ENCODE results near the gene PATE1.
"Not testable (repeated sequence)": the region's sequence is repeated elsewhere in the genome, so short reads cannot be mapped to it uniquely, and the experiment has no call there.

PATE1 gene, protein sequence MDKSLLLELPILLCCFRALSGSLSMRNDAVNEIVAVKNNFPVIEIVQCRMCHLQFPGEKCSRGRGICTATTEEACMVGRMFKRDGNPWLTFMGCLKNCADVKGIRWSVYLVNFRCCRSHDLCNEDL

DNA sequence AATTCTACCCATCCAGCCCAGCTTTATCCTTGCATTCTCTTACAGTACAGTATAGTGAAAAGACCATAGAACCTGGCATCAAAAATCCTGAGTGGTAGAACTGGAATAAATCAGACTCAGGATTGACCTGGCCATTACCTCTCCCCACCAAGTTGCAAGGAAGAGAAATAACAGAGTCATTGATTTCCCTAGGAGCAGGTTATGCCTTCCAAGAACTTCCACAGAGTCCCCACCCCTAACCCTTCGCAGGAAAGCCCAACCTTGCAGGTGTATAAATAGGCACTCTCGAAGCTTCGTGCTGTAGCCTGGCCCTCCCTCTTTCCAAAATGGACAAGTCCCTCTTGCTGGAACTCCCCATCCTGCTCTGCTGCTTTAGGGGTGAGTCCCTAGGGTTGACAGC is at the start of gene PATE1:
TSS of gene PATE1 (plus strand) at position 301 of the 400 bp plus-strand sequence. CDS start at position 327, 26 bp downstream.
- no peak for DNase-seq (ENCODE audit: low spot score)

DNA sequence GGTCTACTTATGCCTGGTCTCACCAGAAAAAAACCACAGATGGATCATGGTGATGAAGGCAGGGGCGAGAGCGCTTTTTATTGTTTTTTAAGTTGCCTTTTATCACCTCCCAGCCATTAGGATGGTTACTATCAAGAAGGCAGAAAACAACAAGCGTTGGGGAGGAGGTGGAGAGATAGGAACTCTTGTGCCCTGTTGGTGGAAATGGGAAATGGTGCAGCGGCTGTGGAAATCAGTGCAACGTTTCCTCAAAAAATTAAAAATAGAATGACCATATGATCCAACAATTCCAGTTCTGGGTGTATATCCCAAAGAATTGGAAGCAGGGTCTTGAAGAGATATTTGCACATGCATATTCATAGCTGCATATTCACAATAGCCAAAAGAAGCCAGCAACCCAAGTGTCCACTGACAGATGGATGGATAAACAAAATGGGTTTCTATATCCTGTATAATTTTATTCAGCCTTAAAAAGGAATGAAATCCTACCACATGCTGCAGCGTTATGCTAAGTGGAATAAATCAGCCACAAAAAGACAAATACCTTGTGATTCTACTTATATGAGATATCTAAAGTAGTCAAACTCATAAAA is 45.0 kb upstream of the PATE1 start:
- DNase-seq (ENCODE audit: low spot score): no peak

DNA sequence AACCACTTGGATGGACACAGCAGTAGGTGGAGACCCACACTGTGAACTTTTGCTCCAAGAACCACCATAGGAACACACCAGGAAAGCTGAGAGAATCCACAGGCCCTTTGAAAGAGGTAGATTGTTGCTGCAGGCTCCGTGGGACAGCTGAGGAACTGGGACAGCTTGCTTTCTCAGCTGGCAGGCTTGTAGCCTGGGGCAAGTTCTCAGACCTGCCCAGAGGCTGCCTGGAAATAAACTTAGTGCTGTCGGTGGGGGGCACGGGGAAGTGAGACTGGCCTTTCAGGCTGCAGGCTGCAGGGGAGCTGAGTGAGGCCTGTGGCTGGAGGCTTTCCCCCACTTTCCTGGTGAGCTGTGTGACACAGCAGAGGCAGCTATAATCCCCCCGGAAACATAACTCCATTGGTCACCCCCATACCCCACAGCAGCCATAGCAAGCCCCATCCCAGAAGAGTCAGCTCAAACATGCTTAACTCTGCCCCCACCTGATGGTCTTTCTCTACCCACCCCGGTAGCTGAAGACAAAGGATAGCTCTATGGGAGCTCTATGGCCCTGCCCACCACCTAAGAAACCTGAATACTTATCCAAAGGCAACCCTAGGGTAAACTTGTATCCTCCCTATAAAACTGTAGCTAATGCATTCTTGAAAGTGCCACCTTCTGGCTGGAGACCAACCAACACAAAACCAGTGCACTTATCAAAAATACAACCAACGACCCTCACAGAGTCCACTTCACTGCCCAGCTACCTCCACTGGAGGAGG is 44.0 kb upstream of the PATE1 start:
- DNase-seq (ENCODE audit: low spot score): no peak

DNA sequence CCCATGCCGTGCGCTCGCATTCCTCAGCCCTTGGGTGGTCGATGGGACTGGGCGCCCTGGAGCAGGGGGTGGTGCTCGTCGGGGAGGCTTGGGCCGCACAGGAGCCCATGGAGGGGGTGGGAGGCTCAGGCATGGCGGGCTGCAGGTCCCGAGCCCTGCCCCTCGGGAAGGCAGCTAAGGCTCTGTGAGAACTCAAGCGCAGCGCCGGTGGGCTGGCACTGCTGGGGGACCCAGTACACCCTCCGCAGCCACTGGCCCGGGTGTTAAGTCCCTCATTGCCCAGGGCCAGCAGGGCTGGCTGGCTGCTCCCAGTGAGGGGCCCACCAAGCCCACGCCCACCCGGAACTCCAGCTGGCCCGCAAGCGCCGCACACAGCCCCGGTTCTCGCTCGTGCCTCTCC is 41.4 kb upstream of the PATE1 start:
- DNase-seq (ENCODE audit: low spot score): not testable (repeated sequence)

DNA sequence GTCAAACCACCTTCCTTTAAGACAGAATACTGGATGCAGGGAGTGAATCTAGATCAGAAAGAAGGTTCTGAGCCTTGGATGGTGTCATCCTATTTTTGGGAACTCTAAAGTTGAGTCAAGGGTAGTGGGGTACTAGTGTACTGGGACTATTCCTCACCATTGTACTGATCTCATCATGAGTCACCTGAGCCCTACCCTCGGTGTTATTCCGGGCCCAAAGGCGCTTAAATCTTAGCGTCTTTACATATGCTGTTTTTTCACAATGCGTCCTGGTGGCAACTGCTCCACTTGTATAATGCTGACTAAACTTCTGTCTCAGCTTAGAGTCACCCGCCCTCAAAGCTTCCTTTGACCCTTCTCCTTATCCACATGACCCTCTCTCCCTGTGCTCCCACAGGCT is 25.3 kb upstream of the PATE1 start:
- DNase-seq (ENCODE audit: low spot score): no peak

DNA sequence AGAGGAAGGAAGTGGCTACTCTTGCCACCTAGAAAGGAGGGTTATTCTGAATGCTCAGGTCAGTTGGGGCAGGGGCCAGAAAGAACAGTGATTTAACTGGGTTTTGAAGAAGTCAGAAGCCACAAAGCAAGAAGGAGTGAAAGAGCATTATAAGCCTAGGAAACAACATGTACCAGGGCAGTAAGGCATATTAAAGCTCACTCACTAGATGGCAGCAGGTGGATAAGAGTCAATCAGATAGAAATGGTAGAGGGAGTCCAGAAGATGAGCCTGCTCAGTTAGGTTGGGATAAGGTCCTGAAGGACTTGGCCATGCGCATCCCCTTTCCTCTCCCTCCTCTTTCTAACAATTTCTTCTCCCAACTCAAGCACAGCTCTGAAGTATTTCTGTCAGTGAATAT is 22.0 kb upstream of the PATE1 start:
- DNase-seq (ENCODE audit: low spot score): no peak

DNA sequence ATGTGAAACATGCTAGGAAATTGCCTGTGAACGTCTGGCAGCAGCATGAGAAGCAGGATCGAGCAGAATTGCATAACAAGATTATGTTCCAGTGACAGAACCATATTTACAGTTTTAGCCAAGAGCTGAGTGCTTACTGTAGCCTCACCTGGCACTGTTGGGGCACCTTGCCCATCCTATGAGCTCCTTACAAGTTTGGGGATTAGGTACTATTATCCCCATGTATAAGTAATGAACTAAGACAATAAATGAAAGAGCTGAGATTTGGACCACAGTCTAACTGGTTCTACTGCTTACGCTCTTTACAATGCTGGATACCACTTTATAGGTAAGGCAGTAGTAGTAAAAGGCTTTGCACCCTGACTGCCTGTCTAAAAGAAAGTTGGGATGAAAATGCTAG is 17.1 kb upstream of the PATE1 start:
- no peak for DNase-seq (ENCODE audit: low spot score)

DNA sequence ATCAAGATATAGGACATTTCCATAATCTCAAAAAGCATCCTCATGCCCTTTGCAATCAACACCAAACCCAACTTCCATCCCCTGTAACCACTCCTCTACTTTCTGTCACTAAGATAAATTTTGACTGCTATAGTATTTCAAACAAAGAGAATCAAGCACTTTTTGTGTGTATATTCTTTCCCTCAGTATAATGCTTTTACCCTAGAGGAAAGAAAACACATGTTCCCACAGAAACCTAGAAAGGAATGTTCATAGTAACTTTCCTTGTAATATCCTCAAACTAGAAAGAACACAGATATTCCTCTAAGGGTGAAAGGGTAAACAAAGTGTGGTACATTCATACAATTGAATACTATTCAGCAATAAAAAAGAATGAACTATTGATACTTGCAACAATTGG is 5.5 kb upstream of the PATE1 start:
- DNase-seq (ENCODE audit: low spot score): no peak

DNA sequence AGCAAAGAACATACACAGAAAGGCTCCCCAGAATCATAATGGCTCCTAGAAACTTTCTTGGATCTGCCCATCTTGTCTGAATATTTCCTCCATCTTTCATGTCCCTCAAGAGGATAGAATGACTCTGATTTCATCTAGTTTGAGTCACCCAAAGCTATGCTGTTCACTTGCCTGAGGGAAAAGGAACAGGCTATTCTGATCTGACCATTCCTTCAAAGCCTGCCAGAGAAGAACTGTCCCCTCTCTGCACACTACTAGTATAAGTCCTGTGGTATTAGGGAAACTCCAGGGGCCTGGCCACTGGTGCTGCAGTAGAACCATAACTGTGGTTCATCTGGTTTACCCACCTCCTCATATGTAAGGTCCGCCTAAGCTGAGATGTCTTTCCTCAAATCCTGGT is 2.4 kb upstream of the PATE1 start:
- DNase-seq (ENCODE audit: low spot score): no peak

DNA sequence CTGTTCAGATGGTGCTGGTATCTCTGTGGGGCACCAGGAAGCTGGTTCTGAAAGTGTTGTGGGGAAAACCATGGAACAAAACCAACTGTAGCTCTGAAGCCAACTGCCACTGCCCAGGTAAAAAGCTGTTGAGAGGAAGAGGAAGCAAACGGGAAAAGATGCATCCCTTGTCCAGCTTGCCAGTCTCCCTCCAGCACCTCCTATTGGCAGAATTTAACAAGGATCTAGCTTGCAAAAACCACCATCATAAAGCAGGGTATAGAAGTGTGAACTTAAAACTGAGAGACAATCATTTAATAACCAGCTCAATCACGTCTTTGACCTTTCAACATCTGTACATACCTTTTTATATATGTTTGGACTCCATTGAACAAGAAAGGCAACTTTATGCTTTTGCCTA is 4.5 kb downstream of the PATE1 start:
- no peak for DNase-seq (ENCODE audit: low spot score)

DNA sequence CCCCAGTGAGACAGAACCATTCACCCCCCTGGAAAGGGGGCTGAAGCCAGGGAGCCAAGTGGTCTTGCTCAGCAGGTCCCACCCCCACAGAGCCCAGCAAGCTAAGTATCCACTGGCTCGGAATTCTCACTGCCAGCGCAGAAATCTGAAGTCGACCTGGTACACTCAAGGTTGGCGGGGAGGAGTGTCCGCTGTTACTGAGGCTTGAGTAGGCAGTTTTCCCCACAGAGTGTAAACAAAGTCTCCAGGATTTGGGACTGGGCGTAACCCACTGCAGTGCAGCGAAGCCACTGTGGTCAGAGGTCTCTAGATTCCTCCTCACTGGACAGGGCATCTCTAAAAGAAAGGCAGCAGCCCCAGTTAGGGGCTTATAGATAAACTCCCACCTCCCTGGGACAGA is 10.0 kb downstream of the PATE1 start:
- DNase-seq (ENCODE audit: low spot score): no peak

DNA sequence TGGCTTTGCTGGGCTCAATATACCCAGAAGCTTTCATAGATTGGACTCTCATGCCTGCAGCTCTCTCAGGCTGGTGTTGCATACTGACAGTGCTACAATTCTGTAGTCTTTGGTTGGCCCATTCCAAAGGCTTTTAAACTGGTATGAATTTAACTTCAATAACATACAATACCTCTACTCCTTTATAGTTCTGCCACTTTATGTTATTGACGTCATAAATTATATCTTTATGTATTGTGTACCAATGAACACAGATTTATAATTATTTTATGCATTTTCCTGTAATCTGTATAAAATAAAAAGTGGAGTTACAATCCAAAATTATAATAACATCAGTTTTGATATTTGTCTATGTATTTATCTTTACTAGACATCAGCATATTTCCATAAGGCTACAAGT is 16.4 kb downstream of the PATE1 start:
- DNase-seq (ENCODE audit: low spot score): no peak

DNA sequence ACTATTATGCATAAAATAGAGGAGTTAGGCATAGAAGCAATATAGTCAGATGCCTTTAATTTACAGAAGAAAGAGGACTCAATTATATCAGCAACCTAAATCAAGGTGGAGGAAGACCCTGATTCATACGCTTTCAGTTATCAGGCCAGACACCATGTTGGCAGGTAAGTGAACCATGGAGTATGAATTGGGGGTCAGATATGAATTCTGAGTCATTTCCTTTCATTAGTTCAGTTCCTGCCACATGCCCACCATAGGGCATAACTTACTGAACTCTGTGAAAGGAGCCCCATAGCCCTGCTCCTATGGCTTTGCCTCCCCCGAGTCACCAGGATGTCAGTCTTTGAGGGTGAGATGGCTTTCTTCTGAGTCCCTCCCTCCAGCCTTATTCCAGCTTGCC is 17.4 kb downstream of the PATE1 start:
- DNase-seq (ENCODE audit: low spot score): no peak

DNA sequence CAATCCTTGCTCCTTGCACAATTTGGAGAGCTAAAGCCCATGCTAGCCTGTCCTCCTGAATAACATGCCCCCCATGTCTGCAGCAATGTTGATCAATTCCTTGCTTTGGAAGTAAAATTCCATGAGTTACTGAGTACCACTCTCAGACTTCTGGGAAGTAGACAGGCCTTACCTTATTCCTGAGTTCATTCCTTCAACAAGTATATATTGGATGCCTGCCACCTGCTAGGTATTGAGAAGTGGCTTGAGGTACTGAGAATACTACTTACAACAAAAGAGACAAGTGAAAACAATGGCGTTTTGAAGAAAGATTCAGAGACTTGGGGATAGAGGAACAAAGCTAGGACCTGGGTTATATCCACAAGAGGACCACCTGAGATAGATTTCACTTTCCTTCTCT is 20.2 kb downstream of the PATE1 start:
- DNase-seq (ENCODE audit: low spot score): no peak

DNA sequence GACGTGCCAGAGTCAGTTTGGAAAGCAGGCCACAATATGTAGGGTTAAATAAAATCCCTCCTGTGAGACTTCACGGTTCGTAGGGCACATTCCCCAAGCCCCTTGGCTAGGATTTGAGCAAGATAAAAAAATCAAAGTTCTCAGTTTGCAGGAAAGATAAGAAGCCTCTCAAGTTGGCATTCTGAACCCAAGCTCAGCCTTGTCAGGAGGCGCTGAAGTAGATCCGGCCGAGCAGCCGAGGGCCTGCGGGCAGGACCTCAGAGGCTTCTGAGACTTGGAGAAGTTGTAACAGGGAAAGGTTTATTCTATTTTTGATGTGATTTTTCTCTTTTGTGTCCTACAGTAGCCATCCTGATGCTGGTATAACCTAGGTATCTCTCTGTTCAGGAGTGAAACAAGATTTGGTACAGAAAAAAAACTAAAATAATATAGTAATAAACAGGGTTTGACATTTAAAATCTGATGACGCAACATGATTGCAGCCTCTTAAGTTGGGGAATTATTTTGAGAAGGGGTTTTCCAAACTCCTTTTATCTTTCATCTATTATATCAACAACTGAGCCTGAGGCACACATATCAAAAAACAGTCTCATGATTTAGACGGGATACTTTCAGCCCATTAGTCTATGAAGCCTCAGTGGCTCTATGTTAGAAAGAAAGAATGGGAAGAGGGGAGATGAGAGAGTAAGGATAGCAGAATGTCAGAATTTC is 22.4 kb downstream of the PATE1 start:
- no peak for DNase-seq (ENCODE audit: low spot score)

DNA sequence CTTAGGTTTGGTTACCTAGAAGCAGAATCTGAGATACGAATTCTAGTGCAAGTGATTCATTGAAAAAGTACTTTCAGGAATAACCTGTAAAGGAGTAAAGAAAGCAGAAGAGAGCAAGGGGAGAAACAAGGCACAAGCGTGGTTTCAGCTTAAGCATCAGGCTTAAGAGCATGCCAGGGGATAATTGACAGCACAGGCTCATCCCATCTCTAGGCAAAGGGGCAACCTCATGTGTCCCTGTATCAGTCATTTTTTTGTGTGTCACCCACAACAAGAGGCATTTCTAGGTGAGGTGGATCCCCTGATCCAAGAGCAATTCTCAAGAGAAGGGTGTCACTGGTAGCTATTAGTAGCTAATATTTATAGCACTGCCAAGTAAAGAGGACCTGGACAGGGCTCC is 24.5 kb downstream of the PATE1 start:
- no peak for DNase-seq (ENCODE audit: low spot score)

DNA sequence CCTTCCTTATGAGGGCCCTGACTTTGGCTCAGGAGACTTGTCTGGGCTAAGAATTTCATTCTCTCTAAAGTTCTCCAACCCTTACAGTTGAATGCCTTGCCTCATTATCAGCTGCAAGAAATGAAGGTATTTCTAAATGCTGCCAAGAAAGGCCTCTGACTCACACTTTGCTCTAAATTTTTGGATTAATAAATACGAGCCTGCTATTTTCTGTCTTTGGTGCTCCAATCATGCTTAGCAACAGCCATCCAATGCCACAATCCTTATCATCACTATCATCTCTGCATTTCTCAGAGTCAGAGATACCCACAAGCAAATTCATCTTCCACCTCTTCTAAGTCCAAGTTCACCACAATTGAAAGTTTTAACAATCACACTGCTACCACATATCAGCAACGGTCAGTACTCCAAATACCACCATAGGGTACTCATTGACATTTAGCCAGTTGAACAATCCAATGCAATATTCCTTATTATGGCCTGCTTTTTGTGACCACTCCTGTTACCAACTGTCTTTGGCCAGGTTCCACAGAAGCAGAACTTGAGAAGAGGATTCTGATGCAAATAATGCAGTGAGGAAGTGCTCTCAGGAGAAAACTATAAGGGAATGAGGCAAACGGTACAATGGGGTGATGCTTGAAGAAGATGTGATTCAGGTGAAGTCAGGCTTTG is 26.9 kb downstream of the PATE1 start:
- no peak for DNase-seq (ENCODE audit: low spot score)

DNA sequence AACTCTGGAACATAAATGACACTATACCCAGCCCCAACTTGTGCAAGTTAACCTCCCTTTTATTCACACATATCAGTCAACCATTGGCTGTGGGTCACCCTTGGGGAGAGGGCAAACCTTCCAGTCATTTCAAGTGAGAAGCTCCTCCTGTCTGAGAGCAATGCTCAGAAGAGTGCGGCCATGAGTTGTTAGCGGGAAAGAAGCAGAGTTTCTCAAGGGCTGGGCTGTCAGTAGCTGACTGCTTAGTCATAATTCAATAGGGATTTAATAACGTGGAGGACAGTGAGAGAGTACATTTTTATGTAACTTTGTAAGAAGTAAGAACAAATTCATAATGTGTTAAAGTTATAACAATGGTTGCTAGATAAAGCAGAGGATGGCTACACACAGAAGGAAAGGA is 27.4 kb downstream of the PATE1 start:
- no peak for DNase-seq (ENCODE audit: low spot score)

DNA sequence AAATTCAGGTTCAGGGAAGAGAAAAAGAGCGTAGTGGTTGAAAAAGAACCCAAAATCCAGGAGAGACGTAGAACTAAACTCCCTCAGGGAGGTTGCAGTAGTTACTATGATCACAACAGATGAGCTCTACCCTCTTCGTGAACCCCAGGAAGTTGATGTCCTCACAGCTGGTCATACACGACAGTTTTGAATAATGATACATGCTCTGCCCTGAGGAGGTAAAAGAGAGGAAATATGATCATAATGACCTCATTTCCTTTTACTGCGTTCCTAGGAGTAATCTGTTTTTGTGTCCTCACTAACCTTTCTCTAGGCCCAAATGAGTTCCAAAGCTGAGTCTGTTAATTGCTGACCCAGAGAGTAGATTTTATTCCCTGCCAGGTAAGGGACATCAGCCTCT is 31.2 kb downstream of the PATE1 start:
- DNase-seq (ENCODE audit: low spot score): no peak

DNA sequence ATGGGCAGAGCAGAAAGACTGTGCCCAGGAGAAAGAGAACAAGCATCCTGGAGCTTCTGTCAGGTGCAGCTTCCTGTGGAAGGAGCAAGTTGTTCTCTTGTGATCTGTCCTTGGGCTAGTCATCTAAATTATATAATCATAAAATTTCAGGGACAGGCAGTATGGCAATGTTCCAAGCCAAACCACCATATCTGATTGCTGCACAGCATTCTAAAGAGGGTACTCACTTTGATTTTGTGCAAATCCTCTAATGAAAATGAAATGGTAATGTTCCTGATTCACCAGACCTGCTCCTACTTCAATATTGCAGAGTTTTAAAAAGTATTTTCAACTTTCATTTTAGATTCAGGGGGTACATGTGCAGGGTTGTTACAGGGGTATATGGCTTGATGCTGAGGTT is 32.6 kb downstream of the PATE1 start, which contains the start of gene PATE2:
TSS of gene PATE2 (minus strand) at position 101 of the 400 bp plus-strand sequence. CDS start at position 46, 55 bp downstream.
- DNase-seq (ENCODE audit: low spot score): no peak

DNA sequence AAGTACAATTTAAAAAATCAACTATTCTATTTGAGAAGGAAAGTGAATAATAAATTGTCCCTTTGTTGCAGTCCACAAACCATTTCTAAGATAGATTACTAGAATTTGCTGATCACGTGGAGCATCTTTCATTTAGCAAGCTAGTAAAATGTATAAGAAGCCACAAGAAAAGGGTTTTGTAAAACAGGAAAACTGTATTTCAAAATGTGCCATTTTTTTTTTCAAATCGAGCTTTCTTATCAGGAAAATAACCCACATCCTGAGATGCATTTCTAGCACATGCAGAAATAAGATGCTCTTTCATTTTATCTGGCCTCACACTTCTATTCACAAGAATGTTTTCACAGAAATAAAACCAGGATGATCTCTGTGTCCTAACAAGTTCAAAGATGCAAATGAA is 38.6 kb downstream of the PATE1 start:
- DNase-seq (ENCODE audit: low spot score): no peak

DNA sequence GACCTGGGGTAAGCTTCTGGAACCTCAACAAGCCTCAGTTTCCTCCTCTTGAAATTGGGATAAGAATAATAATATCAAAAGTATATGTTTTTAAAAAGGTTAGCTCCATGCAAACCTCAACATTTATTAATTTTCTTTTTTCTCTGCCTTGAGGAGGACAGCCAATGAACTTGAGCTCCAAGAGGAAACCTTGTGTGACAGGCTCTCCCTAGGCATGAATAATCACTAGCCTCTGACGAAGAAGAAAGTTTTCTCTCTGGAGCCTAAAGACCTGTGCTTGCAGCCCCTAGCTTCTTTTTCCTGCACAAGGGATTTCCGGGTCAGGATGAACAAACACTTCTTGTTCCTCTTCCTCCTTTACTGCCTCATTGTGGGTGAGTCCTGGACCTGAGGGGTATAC is 41.7 kb downstream of the PATE1 start, which contains the start of gene PATE3:
TSS of gene PATE3 (plus strand) at position 301 of the 400 bp plus-strand sequence. CDS start at position 326, 25 bp downstream.
- DNase-seq (ENCODE audit: low spot score): no peak

Measured in LoVo (cell line).